Neural progenitor cell (in vitro differentiated cells): ENCODE results near the gene PTGIR. TPM values are rescaled to one million over a fixed set of nuclear protein-coding genes. Genes with fewer than 3 reads are reported as not detected.
A peak's percentile ranks its signal among the peaks of the same experiment; 100 is the strongest.

Experiments
- DNase-seq: peaks from one replicate; pipeline ENCODE4 v3.0.0-alpha.2; 2016; ENCODE audit warnings: low spot score
- H2AFZ ChIP-seq: fragments of 200-600 bp; sonication (generic); replicated peaks from 2 replicates; pipeline ENCODE4 v1.6.1; 2016; ENCODE audit warnings: antibody characterized with exemption
- H3F3A ChIP-seq: fragments of 200-600 bp; sonication (generic); 2 replicates; pipeline ENCODE4 v1.6.1; 2016; ENCODE audit warnings: antibody characterized with exemption, low read depth
- H3K27ac ChIP-seq: fragments of 200-600 bp; sonication (generic); 2 replicates; pipeline ENCODE4 v1.5.1; 2016; ENCODE audit warnings: mild to moderate bottlenecking
- H3K27me3 ChIP-seq: fragments of 200-600 bp; sonication (generic); 2 replicates; pipeline ENCODE4 v1.6.1; 2016; ENCODE audit warnings: mild to moderate bottlenecking, moderate library complexity
- H3K36me3 ChIP-seq: fragments of 200-600 bp; sonication (generic); 2 replicates; pipeline ENCODE4 v1.5.1; 2016
- H3K4me1 ChIP-seq: fragments of 200-600 bp; sonication (generic); 2 replicates; pipeline ENCODE4 v1.6.1; 2016; ENCODE audit warnings: mixed run types
- H3K4me2 ChIP-seq: fragments of 200-600 bp; sonication (generic); 2 replicates; pipeline ENCODE4 v1.6.1; 2016
- H3K4me3 ChIP-seq: fragments of 200-600 bp; sonication (generic); 2 replicates; pipeline ENCODE4 v1.5.1; 2016
- H3K79me2 ChIP-seq: fragments of 200-600 bp; sonication (generic); 2 replicates; pipeline ENCODE4 v1.6.1; 2016; ENCODE audit warnings: low read depth
- H3K9ac ChIP-seq: fragments of 200-600 bp; sonication (generic); 2 replicates; pipeline ENCODE4 v1.6.1; 2016
- H3K9me3 ChIP-seq: fragments of 200-600 bp; sonication (generic); 2 replicates; pipeline ENCODE4 v1.5.1; 2016; ENCODE audit warnings: low read depth
- H4K20me1 ChIP-seq: fragments of 200-600 bp; sonication (generic); 2 replicates; pipeline ENCODE4 v1.6.1; 2016; ENCODE audit warnings: low read depth
- H3K27ac Mint-ChIP-seq: 3 replicates; pipeline ENCODE4 v1.8.0; 2021; ENCODE audit warnings: mixed read lengths
- H3K27me3 Mint-ChIP-seq: 2 replicates; pipeline ENCODE4 v1.8.0; 2022; ENCODE audit warnings: low read depth, mild to moderate bottlenecking, inconsistent platforms, moderate library complexity, mixed read lengths; ENCODE audit not compliant: insufficient read depth
- H3K36me3 Mint-ChIP-seq: 3 replicates; pipeline ENCODE4 v1.8.0; 2021; ENCODE audit warnings: mixed read lengths
- H3K4me1 Mint-ChIP-seq: 3 replicates; pipeline ENCODE4 v1.8.0; 2021; ENCODE audit warnings: mixed read lengths
- H3K4me3 Mint-ChIP-seq: 3 replicates; pipeline ENCODE4 v1.8.0; 2021; ENCODE audit warnings: mild to moderate bottlenecking, moderate library complexity, mixed read lengths
- H3K9me3 Mint-ChIP-seq: 3 replicates; pipeline ENCODE4 v1.8.0; 2020; ENCODE audit warnings: mixed read lengths
- CTCF ChIP-seq: fragments of 200-600 bp; sonication (generic); IDR thresholded peaks from 2 replicates; pipeline ENCODE4 v1.5.1; 2017; ENCODE audit warnings: antibody characterized with exemption, mild to moderate bottlenecking
- EZH2 ChIP-seq: fragments of 200-600 bp; sonication (generic); IDR thresholded peaks from 2 replicates; pipeline ENCODE4 v1.6.1; 2017; ENCODE audit warnings: antibody characterized with exemption, mild to moderate bottlenecking, moderate library complexity
- EZH2phosphoT487 ChIP-seq: fragments of 200-600 bp; sonication (generic); IDR thresholded peaks from 2 replicates; pipeline ENCODE4 v1.6.1; 2017; ENCODE audit warnings: antibody characterized with exemption
- total RNA-seq: library from RNA; depleted of rRNA; stranded (reverse); fragments of >200 nt; gene quantifications from 2 replicates; pipeline ENCODE4 v1.2.3, GENCODE V29; 2015; ENCODE audit warnings: low replicate concordance

PTGIR gene
- total RNA-seq, 1 donor from 2014 or later = not detected

GRCh38 chr19:46602392-46603194, 22.3 kb downstream of the PTGIR start:
- H3K4me3 Mint-ChIP-seq = peak overlapping the region; percentile 98
- peak overlapping the region; percentile 89 for H3K4me2 ChIP-seq
- no peak overlapping the region for H3K27ac ChIP-seq
- peaks cover 15% of the 10 kb centered on the region for H3F3A ChIP-seq
- peak overlapping the region; percentile 100 for H3K4me3 ChIP-seq
- no peak overlapping the region for H2AFZ ChIP-seq
- no peak for TF ChIP-seq CTCF
- TF ChIP-seq EZH2phosphoT487 = no peak
- TF ChIP-seq EZH2 = no peak
- no peaks in the 10 kb centered on the region for H3K27me3 ChIP-seq
- H3K9ac ChIP-seq = peak overlapping the region; percentile 94
- peaks cover 55% of the 10 kb centered on the region for H3K79me2 ChIP-seq
- DNase-seq = no peak
- peaks cover 11% of the 10 kb centered on the region for H3K27me3 Mint-ChIP-seq
- H3K9me3 Mint-ChIP-seq = peaks cover 19% of the 10 kb centered on the region
- no peaks in the 10 kb centered on the region for H3K9me3 ChIP-seq
- no peak overlapping the region for H3K27ac Mint-ChIP-seq
- peaks cover 14% of the 10 kb centered on the region for H3K36me3 Mint-ChIP-seq
- peaks cover 51% of the 10 kb centered on the region for H4K20me1 ChIP-seq
- peaks cover 27% of the 10 kb centered on the region for H3K4me1 ChIP-seq
- H3K36me3 ChIP-seq = no peaks in the 10 kb centered on the region
- H3K4me1 Mint-ChIP-seq = peaks cover 18% of the 10 kb centered on the region

- Mint-ChIP-seq H3K4me1 (peaks cover 18% of the 10 kb centered on the region), H3K27ac (peak within 1 kb of the TSS; percentile 100), H3K27me3 (peaks cover 12% of the 10 kb centered on the region), H3K4me3 (peak within 1 kb of the TSS; percentile 98), H3K9me3 (peaks cover 20% of the 10 kb centered on the region), H3K36me3 (peaks cover 12% of the 10 kb centered on the region)
- peak within 1 kb of the TSS; percentile 100 for H3K27ac ChIP-seq
- peaks cover 47% of the 10 kb centered on the region for H4K20me1 ChIP-seq
- no peaks in the 10 kb centered on the region for H3K9me3 ChIP-seq
- peak; percentile 39 for DNase-seq
- H3K4me1 ChIP-seq = peaks cover 27% of the 10 kb centered on the region
- no peaks in the 10 kb centered on the region for H3K36me3 ChIP-seq
- peak within 1 kb of the TSS; percentile 100 for H2AFZ ChIP-seq
- H3K9ac ChIP-seq = peak within 1 kb of the TSS; percentile 100
- peak within 1 kb of the TSS; percentile 100 for H3K4me3 ChIP-seq
- H3K27me3 ChIP-seq = no peaks in the 10 kb centered on the region
- peaks cover 15% of the 10 kb centered on the region for H3F3A ChIP-seq
- H3K4me2 ChIP-seq = peak within 1 kb of the TSS; percentile 89
- TF ChIP-seq EZH2phosphoT487 = no peak
- no peak for TF ChIP-seq CTCF
- no peak for TF ChIP-seq EZH2
- peaks cover 54% of the 10 kb centered on the region for H3K79me2 ChIP-seq
These were observed 23.3 kb downstream of the PTGIR start, which contains the start of gene CALM3 for GRCh38 chr19:46601318-46602224. CALM3 (plus strand) TSS chr19:46601330; CDS start chr19:46601435, 105 bp downstream.

- TF ChIP-seq EZH2 = no peak
- TF ChIP-seq EZH2phosphoT487 = no peak
- no peak for TF ChIP-seq CTCF
- no peaks in the 10 kb centered on the region for H3K36me3 ChIP-seq
These were observed 24.2 kb downstream of the PTGIR start for GRCh38 chr19:46600384-46601317.

More at GRCh38 chr19:46600384-46601317, 24.2 kb downstream of the PTGIR start:
- Histone ChIP-seq H3K4me1 (peaks cover 27% of the 10 kb centered on the region), H3K27me3 (no peaks in the 10 kb centered on the region), H4K20me1 (peaks cover 38% of the 10 kb centered on the region), H3K9me3 (no peaks in the 10 kb centered on the region), H3K27ac (peak overlapping the region; percentile 100), H3K9ac (peak overlapping the region; percentile 100), H3K79me2 (peaks cover 44% of the 10 kb centered on the region), H3K4me2 (peak overlapping the region; percentile 75), H3K4me3 (peak overlapping the region; percentile 100), H3F3A (peaks cover 15% of the 10 kb centered on the region), H2AFZ (peak overlapping the region; percentile 100)
- H3K27me3 Mint-ChIP-seq = peaks cover 12% of the 10 kb centered on the region
- H3K27ac Mint-ChIP-seq = peak overlapping the region; percentile 100
- peaks cover 20% of the 10 kb centered on the region for H3K9me3 Mint-ChIP-seq
- peak; percentile 99 for DNase-seq
- peak overlapping the region; percentile 98 for H3K4me3 Mint-ChIP-seq
- H3K36me3 Mint-ChIP-seq = peaks cover 6% of the 10 kb centered on the region
- H3K4me1 Mint-ChIP-seq = peaks cover 18% of the 10 kb centered on the region
